ENCODE measurements around the gene DPYSL4. TPM values are rescaled to one million over a fixed set of nuclear protein-coding genes. Genes with fewer than 3 reads are reported as not detected.

The DPYSL4 gene
- total and polyA plus RNA-seq, 2 of the 13 experiments (the other 11 are each of a cell fraction or from before 2014, with no cell fraction given) = 0.84 to 1.2 TPM

GRCh38 chr10:132225849-132226205 lies 39.1 kb downstream of the DPYSL4 start (continued):
- TF ChIP-seq ARID3A (IDR thresholded peaks at IDR 0.05; ENCODE audit: low read depth, low read length) = no peak
- no peak for TF ChIP-seq SSRP1 (CRISPR knock-in tag; IDR thresholded peaks at IDR 0.05)
- no peak for TF ChIP-seq ZNF737 (CRISPR knock-in tag; IDR thresholded peaks at IDR 0.05; ENCODE audit: borderline replicate concordance)
- TF ChIP-seq HNF1B (CRISPR knock-in tag; IDR thresholded peaks at IDR 0.05) = no peak
- TF ChIP-seq ARID2 (CRISPR knock-in tag; IDR thresholded peaks at IDR 0.05; ENCODE audit: borderline replicate concordance) = no peak
- no peak for TF ChIP-seq ZNF891 (CRISPR knock-in tag; IDR thresholded peaks at IDR 0.05)
- no peak for TF ChIP-seq ZNF800 (CRISPR knock-in tag; IDR thresholded peaks at IDR 0.05)
- no peak for TF ChIP-seq TERF1 (CRISPR knock-in tag; IDR thresholded peaks at IDR 0.05)
- TF ChIP-seq ATF2 (CRISPR knock-in tag; IDR thresholded peaks at IDR 0.05) = no peak
- TF ChIP-seq ATF6 (CRISPR knock-in tag; conservative IDR thresholded peaks at IDR 0.05) = no peak
